Heart right ventricle (tissue), 16 donors: Measurements from ENCODE around the gene PCDHA3. TPM values are rescaled to one million over a fixed set of nuclear protein-coding genes. Genes with fewer than 3 reads are reported as not detected.
"Not testable (repeated sequence)": the region's sequence is repeated elsewhere in the genome, so short reads cannot be mapped to it uniquely, and the experiment has no call there.

Experiments
- ATAC-seq, 8 donors: fragments of 200-7000 bp; cut with Tn5 transposase; one replicate each; pipeline ENCODE4 v1.9.1; 2020; ENCODE audit warnings: mild to moderate bottlenecking in 8 of 8, moderate library complexity in 8 of 8, moderate number of reproducible peaks in 1 of 8
- DNase-seq, 2 donors: peaks; one replicate each; pipeline ENCODE4 v3.0.0-alpha.2; 2020
- H3K27ac ChIP-seq, 10 donors: fragments of 200-600 bp; sonication (generic) in 2 of 10; one replicate each; pipeline versions ENCODE4 v1.5.0 to v1.8.0; 2020 to 2022; ENCODE audit warnings: mild to moderate bottlenecking in 3 of 10
- H3K27me3 ChIP-seq, 7 donors: fragments of 200-600 bp; one replicate each; pipeline ENCODE4 v1.8.0; 2021 to 2022; ENCODE audit warnings: mild to moderate bottlenecking in 2 of 7
- H3K36me3 ChIP-seq, 9 donors: fragments of 200-600 bp; sonication (generic) in 1 of 9; one replicate each; pipeline versions ENCODE4 v1.5.0 to v1.8.0; 2020 to 2022; ENCODE audit warnings: mild to moderate bottlenecking in 2 of 9
- H3K4me1 ChIP-seq, 9 donors: fragments of 200-600 bp; sonication (generic) in 1 of 9; one replicate each; pipeline versions ENCODE4 v1.5.0 to v1.8.0; 2020 to 2022; ENCODE audit warnings: mild to moderate bottlenecking in 4 of 9
- H3K4me3 ChIP-seq, 10 donors: fragments of 200-600 bp; sonication (generic) in 2 of 10; one replicate each; pipeline versions ENCODE4 v1.5.0 to v1.8.0; 2020 to 2022; ENCODE audit warnings: mild to moderate bottlenecking in 7 of 10, moderate library complexity in 2 of 10
- H3K9me3 ChIP-seq, 11 donors: fragments of 200-600 bp in 10 of 11; sonication (generic) in 2 of 11; one replicate each; pipeline versions ENCODE4 v1.5.0 to v1.8.0; 2013 to 2022; ENCODE audit warnings: mild to moderate bottlenecking in 2 of 11, control low read depth in 1 of 11, moderate library complexity in 1 of 11
- WGBS, 2 donors: extraction: QIAGEN DNeasy Blood & Tissue Kit; methylation state at CpG; one replicate each; pipeline ENCODE4 v1.1.7; 2013; ENCODE audit warnings: inconsistent platforms in 1 of 2; 5-methylcytosine and 5-hydroxymethylcytosine counted together
- intact Hi-C, 10 donors: fragments of 100-400 bp; cut with DNase I; formaldehyde crosslinking; loops; one replicate each; pipeline versions ENCODE4 v1.11.1 to v1.14.2; 2022
- polyA plus RNA-seq, 2 donors: library from polyadenylated mRNA; stranded (reverse); fragments of 200-250 nt; gene quantifications; one replicate each; pipeline ENCODE4 v1.2.3, GENCODE V29; 2013
- total RNA-seq, 10 donors: library from RNA; stranded (reverse); fragmentation: NEBNext Ultra II Directional in 3 of 10; extraction: Animal tissue kit (Norgen Biotek cat#: 25700) in 3 of 10; gene quantifications; one replicate each; pipeline versions ENCODE4 v1.2.1 to v1.2.4, GENCODE V29; 2021 to 2023
- TF ChIP-seq, protein P1 (sequence below), 9 donors: fragments of 200-600 bp; sonication (generic) in 2 of 9; IDR thresholded peaks; one replicate each; pipeline versions ENCODE4 v1.5.0 to v1.8.0; 2021 to 2022; ENCODE audit warnings: antibody characterized with exemption in 9 of 9, mild to moderate bottlenecking in 5 of 9, moderate library complexity in 1 of 9
- donor health status: Arrhythmogenic right ventricular cardiomyopathy.
- donor health status: ischemic (EF 13 %, LVEDD 7.1; RV severe dilation, severe dysfunction).
- donor health status: healthy with polysubstance abuse.
- donor health status: DM: no; HTN: yes; CAD: no.
- donor health status: DM: no; HTN: no; CAD: no.
- donor health status: ischemic (EF 25% LVEDD 6.9; RV normal size, moderate dysfunction).
- donor health status: ischemic (EF 25% LVEDD 5.7; RV mildly dilated, moderate dysfunction).
- donor health status: healthy.
- donor health status: DM: yes; HTN: yes; CAD: no.
- donor health status: Ischemic cardiomyopathy.
- donor health status: ischemic (EF 35%, LVEDD 5.7; RV mildly dilated, moderate dysfunction).
- donor health status: nonischemic (EF 11% LVEDD 7.7; RV severe dilation, severe dysfunction).
- donor health status: DM: yes; HTN: yes; CAD: no.
- donor health status: PGD.
- donor health status: ischemic (EF 29% LVEDD 5.4; RV normal size, mild dysfunction).
- donor health status: nonischemic (EF 23%, LVEDD 6.1; RV moderate dilation, normal function).

Gene PCDHA3
- total and polyA plus RNA-seq, 12 donors = 0.03 to 0.17 (median 0.10) TPM; not detected in 5

DNA sequence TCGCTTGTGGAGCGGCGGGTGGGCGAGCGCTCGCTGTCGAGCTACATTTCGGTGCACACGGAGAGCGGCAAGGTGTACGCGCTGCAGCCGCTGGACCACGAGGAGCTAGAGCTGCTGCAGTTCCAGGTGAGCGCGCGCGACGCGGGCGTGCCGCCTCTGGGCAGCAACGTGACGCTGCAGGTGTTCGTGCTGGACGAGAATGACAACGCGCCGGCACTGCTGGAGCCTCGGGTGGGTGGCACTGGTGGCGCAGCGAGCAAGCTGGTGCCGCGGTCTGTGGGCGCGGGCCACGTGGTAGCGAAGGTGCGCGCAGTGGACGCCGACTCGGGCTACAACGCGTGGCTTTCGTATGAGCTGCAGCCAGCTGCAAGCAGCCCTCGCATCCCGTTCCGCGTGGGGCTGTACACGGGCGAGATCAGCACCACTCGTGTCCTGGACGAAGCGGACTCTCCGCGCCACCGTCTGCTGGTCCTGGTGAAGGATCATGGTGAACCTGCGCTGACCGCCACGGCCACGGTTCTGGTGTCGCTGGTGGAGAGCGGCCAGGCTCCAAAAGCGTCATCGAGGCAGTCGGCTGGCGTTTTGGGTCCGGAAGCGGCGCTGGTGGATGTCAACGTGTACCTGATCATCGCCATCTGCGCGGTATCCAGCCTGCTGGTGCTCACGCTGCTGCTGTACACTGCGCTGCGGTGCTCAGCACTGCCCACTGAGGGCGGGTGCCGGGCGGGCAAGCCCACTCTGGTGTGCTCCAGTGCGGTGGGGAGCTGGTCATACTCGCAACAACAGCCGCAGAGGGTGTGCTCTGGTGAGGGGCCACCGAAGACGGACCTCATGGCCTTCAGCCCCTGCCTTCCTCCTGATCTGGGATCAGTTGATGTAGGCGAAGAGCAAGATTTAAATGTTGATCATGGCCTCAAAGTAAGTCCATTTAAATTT, 42.2 kb downstream of the PCDHA3 start:
- DNase-seq (no peak), ATAC-seq (no peak)
- H3K27ac ChIP-seq = no peak overlapping the region
- no peaks in the 10 kb centered on the region for H3K4me1 ChIP-seq
- TF ChIP-seq, protein P1, sequence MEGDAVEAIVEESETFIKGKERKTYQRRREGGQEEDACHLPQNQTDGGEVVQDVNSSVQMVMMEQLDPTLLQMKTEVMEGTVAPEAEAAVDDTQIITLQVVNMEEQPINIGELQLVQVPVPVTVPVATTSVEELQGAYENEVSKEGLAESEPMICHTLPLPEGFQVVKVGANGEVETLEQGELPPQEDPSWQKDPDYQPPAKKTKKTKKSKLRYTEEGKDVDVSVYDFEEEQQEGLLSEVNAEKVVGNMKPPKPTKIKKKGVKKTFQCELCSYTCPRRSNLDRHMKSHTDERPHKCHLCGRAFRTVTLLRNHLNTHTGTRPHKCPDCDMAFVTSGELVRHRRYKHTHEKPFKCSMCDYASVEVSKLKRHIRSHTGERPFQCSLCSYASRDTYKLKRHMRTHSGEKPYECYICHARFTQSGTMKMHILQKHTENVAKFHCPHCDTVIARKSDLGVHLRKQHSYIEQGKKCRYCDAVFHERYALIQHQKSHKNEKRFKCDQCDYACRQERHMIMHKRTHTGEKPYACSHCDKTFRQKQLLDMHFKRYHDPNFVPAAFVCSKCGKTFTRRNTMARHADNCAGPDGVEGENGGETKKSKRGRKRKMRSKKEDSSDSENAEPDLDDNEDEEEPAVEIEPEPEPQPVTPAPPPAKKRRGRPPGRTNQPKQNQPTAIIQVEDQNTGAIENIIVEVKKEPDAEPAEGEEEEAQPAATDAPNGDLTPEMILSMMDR (IDR thresholded peaks at IDR 0.05) = no peak
- WGBS, 2 donors = 33 to 43% methylated on average over 56 to 87 of the region's 87 CpGs
- H3K27me3 ChIP-seq = peaks cover 0 to 94% (median 44%) of the 10 kb centered on the region in 7 donors
- intact Hi-C loops = no loop called here
- H3K36me3 ChIP-seq = no peaks in the 10 kb centered on the region
- H3K4me3 ChIP-seq = no peak overlapping the region
- peaks cover 0 to 56% (median 8%) of the 10 kb centered on the region in 11 donors for H3K9me3 ChIP-seq

DNA sequence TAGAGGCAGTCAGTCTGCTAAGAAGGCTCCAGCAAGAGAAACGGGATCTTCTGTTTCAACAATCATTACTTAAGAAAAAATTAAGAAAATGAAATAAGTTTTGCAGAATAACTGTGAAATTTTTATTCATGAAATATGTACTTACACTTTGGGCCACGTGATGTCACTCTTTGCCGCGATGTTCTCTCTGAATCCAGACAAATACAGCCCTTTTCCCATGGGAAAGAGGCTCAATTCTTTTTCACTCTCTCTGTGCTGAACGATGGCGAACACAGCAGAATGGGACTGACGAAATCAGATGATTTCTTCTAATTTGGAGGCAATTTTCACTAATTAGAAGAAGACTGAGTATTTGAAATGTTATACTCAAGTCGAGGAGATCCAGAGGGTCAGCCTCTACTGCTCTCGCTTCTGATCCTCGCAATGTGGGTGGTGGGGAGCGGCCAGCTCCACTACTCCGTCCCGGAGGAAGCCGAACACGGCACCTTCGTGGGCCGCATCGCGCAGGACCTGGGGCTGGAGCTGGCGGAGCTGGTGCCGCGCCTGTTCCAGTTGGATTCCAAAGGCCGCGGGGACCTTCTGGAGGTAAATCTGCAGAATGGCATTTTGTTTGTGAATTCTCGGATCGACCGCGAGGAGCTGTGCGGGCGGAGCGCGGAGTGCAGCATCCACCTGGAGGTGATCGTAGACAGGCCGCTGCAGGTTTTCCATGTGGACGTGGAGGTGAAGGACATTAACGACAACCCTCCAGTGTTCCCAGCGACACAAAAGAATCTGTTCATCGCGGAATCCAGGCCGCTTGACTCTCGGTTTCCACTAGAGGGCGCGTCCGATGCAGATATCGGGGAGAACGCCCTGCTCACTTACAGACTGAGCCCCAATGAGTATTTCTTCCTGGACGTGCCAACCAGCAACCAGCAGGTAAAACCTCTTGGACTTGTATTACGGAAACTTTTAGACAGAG, 47.6 kb downstream of the PCDHA3 start, which contains the start of gene PCDHA9:
TSS of gene PCDHA9 (plus strand) at position 244 of the 964 bp plus-strand sequence. CDS start at position 358, 114 bp downstream.
- H3K36me3 ChIP-seq, ATAC-seq, H3K4me3 ChIP-seq, DNase-seq, H3K4me1 ChIP-seq, H3K27ac ChIP-seq, intact Hi-C loops: not testable (repeated sequence)
- Histone ChIP-seq H3K9me3 (peaks cover 0 to 56% (median 5%) of the 10 kb centered on the region in 11 donors), H3K27me3 (peaks cover 0 to 87% (median 49%) of the 10 kb centered on the region in 7 donors)
- 12 to 14% methylated on average over 35 to 46 of the region's 48 CpGs for WGBS, 2 donors

DNA sequence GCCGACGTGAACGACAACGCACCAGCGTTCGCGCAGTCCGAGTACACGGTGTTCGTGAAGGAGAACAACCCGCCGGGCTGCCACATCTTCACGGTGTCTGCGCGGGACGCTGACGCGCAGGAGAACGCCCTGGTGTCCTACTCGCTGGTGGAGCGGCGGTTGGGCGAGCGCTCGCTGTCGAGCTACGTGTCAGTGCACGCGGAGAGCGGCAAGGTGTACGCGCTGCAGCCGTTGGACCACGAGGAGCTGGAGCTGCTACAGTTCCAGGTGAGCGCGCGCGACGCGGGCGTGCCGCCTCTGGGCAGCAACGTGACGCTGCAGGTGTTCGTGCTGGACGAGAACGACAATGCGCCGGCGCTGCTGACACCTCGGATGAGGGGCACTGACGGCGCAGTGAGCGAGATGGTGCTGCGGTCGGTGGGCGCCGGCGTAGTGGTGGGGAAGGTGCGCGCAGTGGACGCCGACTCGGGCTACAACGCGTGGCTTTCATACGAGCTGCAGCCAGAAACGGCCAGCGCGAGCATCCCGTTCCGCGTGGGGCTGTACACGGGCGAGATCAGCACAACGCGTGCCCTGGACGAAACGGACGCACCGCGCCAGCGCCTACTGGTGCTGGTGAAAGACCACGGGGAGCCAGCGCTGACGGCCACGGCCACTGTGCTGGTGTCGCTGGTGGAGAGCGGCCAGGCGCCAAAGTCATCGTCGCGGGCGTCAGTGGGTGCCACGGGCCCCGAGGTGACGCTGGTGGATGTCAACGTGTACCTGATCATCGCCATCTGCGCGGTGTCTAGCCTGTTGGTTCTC, 49.2 kb downstream of the PCDHA3 start:
- ATAC-seq, DNase-seq, H3K4me1 ChIP-seq, intact Hi-C loops, H3K36me3 ChIP-seq, H3K4me3 ChIP-seq, H3K27ac ChIP-seq: not testable (repeated sequence)
- peaks cover 0 to 89% (median 49%) of the 10 kb centered on the region in 7 donors for H3K27me3 ChIP-seq
- H3K9me3 ChIP-seq = peaks cover 0 to 44% (median 5%) of the 10 kb centered on the region in 11 donors
- WGBS, 2 donors = 33 to 39% methylated on average over 52 to 101 of the region's 101 CpGs

Other genes starting within 250 kb of the PCDHA3 start
- gene SRA1, start 243.6 kb upstream of the PCDHA3 start, total RNA-seq = 10 to 100 TPM; 22.7 to 42.2 (median 32.5) TPM
- 10 to 100 TPM; 29.8 to 35.8 TPM for gene SRA1, start 243.6 kb upstream of the PCDHA3 start, polyA plus RNA-seq
- 10 to 100 TPM in 9 of 10 donors, 1 to 10 TPM in 1; 8.0 to 18.7 (median 13.3) TPM for gene APBB3, start 236.5 kb upstream of the PCDHA3 start, total RNA-seq
- 10 to 100 TPM in 1 of 2 donors, 1 to 10 TPM in 1; 6.9 to 31.3 TPM for gene APBB3, start 236.5 kb upstream of the PCDHA3 start, polyA plus RNA-seq
- 100 to 1,000 TPM in 1 of 10 donors, 10 to 100 TPM in 9; 69.7 to 105 (median 80.6) TPM for gene SLC35A4, start 236.2 kb upstream of the PCDHA3 start, total RNA-seq
- gene SLC35A4, start 236.2 kb upstream of the PCDHA3 start, polyA plus RNA-seq = 10 to 100 TPM; 33.9 to 58.0 TPM
- 100 to 1,000 TPM in 1 of 10 donors, 10 to 100 TPM in 9; 10.8 to 137 (median 20.3) TPM for gene CD14, start 167.9 kb upstream of the PCDHA3 start, total RNA-seq
- 10 to 100 TPM; 14.0 to 30.1 TPM for gene CD14, start 167.9 kb upstream of the PCDHA3 start, polyA plus RNA-seq
- gene TMCO6, start 161.6 kb upstream of the PCDHA3 start, total RNA-seq = 1 to 10 TPM; 1.6 to 5.2 (median 3.2) TPM
- gene TMCO6, start 161.6 kb upstream of the PCDHA3 start, polyA plus RNA-seq = 1 to 10 TPM; 6.2 to 7.9 TPM
- 100 to 1,000 TPM in 9 of 10 donors, 10 to 100 TPM in 1; 96.8 to 150 (median 119) TPM for gene NDUFA2, start 153.4 kb upstream of the PCDHA3 start, total RNA-seq
- gene NDUFA2, start 153.4 kb upstream of the PCDHA3 start, polyA plus RNA-seq = 100 to 1,000 TPM; 291 to 569 TPM
- 10 to 100 TPM; 67.5 to 88.5 (median 74.3) TPM for gene IK, start 153.2 kb upstream of the PCDHA3 start, total RNA-seq
- gene IK, start 153.2 kb upstream of the PCDHA3 start, polyA plus RNA-seq = 10 to 100 TPM; 43.0 to 77.7 TPM
- gene WDR55, start 136.2 kb upstream of the PCDHA3 start, total RNA-seq = 10 to 100 TPM; 10.5 to 14.5 (median 12.2) TPM
- 10 to 100 TPM; 12.2 to 15.7 TPM for gene WDR55, start 136.2 kb upstream of the PCDHA3 start, polyA plus RNA-seq
- gene DND1, start 127.5 kb upstream of the PCDHA3 start, total RNA-seq = under 1 TPM in 9 of 10 donors, not detected in 1; 0.17 to 0.60 (median 0.30) TPM
- 1 to 10 TPM in 1 of 2 donors, under 1 TPM in 1; 0.81 to 2.0 TPM for gene DND1, start 127.5 kb upstream of the PCDHA3 start, polyA plus RNA-seq
- gene HARS1, start 109.7 kb upstream of the PCDHA3 start, total RNA-seq = 10 to 100 TPM; 30.3 to 41.8 (median 35.8) TPM
- gene HARS1, start 109.7 kb upstream of the PCDHA3 start, polyA plus RNA-seq = 10 to 100 TPM; 52.7 to 53.2 TPM
- 10 to 100 TPM; 23.3 to 37.3 (median 30.0) TPM for gene HARS2, start 109.6 kb upstream of the PCDHA3 start, total RNA-seq
- 10 to 100 TPM; 19.2 to 24.9 TPM for gene HARS2, start 109.6 kb upstream of the PCDHA3 start, polyA plus RNA-seq
- 10 to 100 TPM; 27.9 to 41.4 (median 33.6) TPM for gene ZMAT2, start 100.6 kb upstream of the PCDHA3 start, total RNA-seq
- gene ZMAT2, start 100.6 kb upstream of the PCDHA3 start, polyA plus RNA-seq = 10 to 100 TPM; 48.7 to 73.4 TPM
- under 1 TPM in 1 of 10 donors, not detected in 9; 0.09 TPM for gene PCDHA1, start 14.9 kb upstream of the PCDHA3 start, total RNA-seq
- gene PCDHA1, start 14.9 kb upstream of the PCDHA3 start, polyA plus RNA-seq = under 1 TPM in 1 of 2 donors, not detected in 1; 0.07 TPM
- gene PCDHA2, start 6.2 kb upstream of the PCDHA3 start, total RNA-seq = under 1 TPM in 2 of 10 donors, not detected in 8; 0.07 to 0.17 TPM
- gene PCDHA2, start 6.2 kb upstream of the PCDHA3 start, polyA plus RNA-seq = not detected
- gene PCDHA4, start 6.0 kb downstream of the PCDHA3 start, total RNA-seq = under 1 TPM in 7 of 10 donors, not detected in 3; 0.07 to 0.21 (median 0.08) TPM
- gene PCDHA4, start 6.0 kb downstream of the PCDHA3 start, polyA plus RNA-seq = under 1 TPM in 1 of 2 donors, not detected in 1; 0.01 TPM
- under 1 TPM in 4 of 10 donors, not detected in 6; 0.07 to 0.11 (median 0.08) TPM for gene PCDHA5, start 20.6 kb downstream of the PCDHA3 start, total RNA-seq
- gene PCDHA5, start 20.6 kb downstream of the PCDHA3 start, polyA plus RNA-seq = not detected
- under 1 TPM in 3 of 10 donors, not detected in 7; 0.14 to 0.31 (median 0.18) TPM for gene PCDHA6, start 26.9 kb downstream of the PCDHA3 start, total RNA-seq
- not detected for gene PCDHA6, start 26.9 kb downstream of the PCDHA3 start, polyA plus RNA-seq
- gene PCDHA7, start 33.2 kb downstream of the PCDHA3 start, total RNA-seq = under 1 TPM in 3 of 10 donors, not detected in 7; 0.07 to 0.15 (median 0.11) TPM
- under 1 TPM in 1 of 2 donors, not detected in 1; 0.01 TPM for gene PCDHA7, start 33.2 kb downstream of the PCDHA3 start, polyA plus RNA-seq
- gene PCDHA8, start 40.1 kb downstream of the PCDHA3 start, total RNA-seq = under 1 TPM in 2 of 10 donors, not detected in 8; 0.04 to 0.13 TPM
- gene PCDHA8, start 40.1 kb downstream of the PCDHA3 start, polyA plus RNA-seq = not detected
- gene PCDHA9, start 47.3 kb downstream of the PCDHA3 start, total RNA-seq = under 1 TPM in 4 of 10 donors, not detected in 6; 0.05 to 0.15 (median 0.07) TPM
- gene PCDHA9, start 47.3 kb downstream of the PCDHA3 start, polyA plus RNA-seq = not detected
- gene PCDHA10, start 54.8 kb downstream of the PCDHA3 start, total RNA-seq = under 1 TPM in 7 of 10 donors, not detected in 3; 0.02 to 0.37 (median 0.07) TPM
- under 1 TPM in 1 of 2 donors, not detected in 1; under 0.01 TPM for gene PCDHA10, start 54.8 kb downstream of the PCDHA3 start, polyA plus RNA-seq
- gene PCDHA11, start 67.9 kb downstream of the PCDHA3 start, total RNA-seq = under 1 TPM in 1 of 10 donors, not detected in 9; 0.07 TPM
- gene PCDHA11, start 67.9 kb downstream of the PCDHA3 start, polyA plus RNA-seq = not detected
- under 1 TPM in 1 of 10 donors, not detected in 9; 0.11 TPM for gene PCDHA12, start 74.3 kb downstream of the PCDHA3 start, total RNA-seq
- gene PCDHA12, start 74.3 kb downstream of the PCDHA3 start, polyA plus RNA-seq = under 1 TPM in 1 of 2 donors, not detected in 1; 0.01 TPM
- gene PCDHA13, start 81.1 kb downstream of the PCDHA3 start, total RNA-seq = not detected
- gene PCDHA13, start 81.1 kb downstream of the PCDHA3 start, polyA plus RNA-seq = not detected
- gene PCDHAC1, start 125.2 kb downstream of the PCDHA3 start, total RNA-seq = under 1 TPM in 6 of 10 donors, not detected in 4; 0.05 to 0.18 (median 0.09) TPM
- not detected for gene PCDHAC1, start 125.2 kb downstream of the PCDHA3 start, polyA plus RNA-seq
- gene PCDHAC2, start 165.4 kb downstream of the PCDHA3 start, total RNA-seq = 1 to 10 TPM in 2 of 10 donors, under 1 TPM in 7, not detected in 1; 0.12 to 1.6 (median 0.34) TPM
- gene PCDHAC2, start 165.4 kb downstream of the PCDHA3 start, polyA plus RNA-seq = under 1 TPM in 1 of 2 donors, not detected in 1; 0.04 TPM